PC-9 (cell line): ENCODE measurements around the gene PTK6. TPM values are rescaled to one million over a fixed set of nuclear protein-coding genes. Genes with fewer than 3 reads are reported as not detected.

Experiments used
- BruUV-seq: library from RNA; stranded (reverse); fragments of 400-500 nt; replicated peaks from 2 replicates; lab custom pipeline; 2021; lab: Mats Ljungman, UMichigan
- CTCF ChIA-PET: fragments of 300-600 bp; sonication (Branson Sonifier 250); formaldehyde crosslinking; loops from one replicate; lab custom pipeline; 2022; ENCODE audit warnings: antibody characterized with exemption; lab: Charles Lee
- POLR2A ChIA-PET: fragments of 300-600 bp; sonication (Branson Sonifier 250); formaldehyde crosslinking; loops from one replicate; lab custom pipeline; 2022; ENCODE audit warnings: antibody characterized with exemption; ENCODE audit not compliant: unreplicated experiment; lab: Charles Lee
- DNase-seq, 2 experiments: peaks; one replicate each; pipeline versions ENCODE4 v3.0.0 to v3.0.0-alpha.2; 2015 to 2022; ENCODE audit warnings: mixed read lengths in 1 of 2
- H2AFZ ChIP-seq: fragments of 200-600 bp; sonication (generic); 2 replicates; pipeline ENCODE4 v1.8.1; 2017; ENCODE audit warnings: antibody characterized with exemption
- H3F3A ChIP-seq: fragments of 200-600 bp; sonication (generic); 2 replicates; pipeline ENCODE4 v1.8.1; 2017; ENCODE audit warnings: antibody characterized with exemption, mild to moderate bottlenecking, low read depth; ENCODE audit not compliant: insufficient read depth
- H3K27ac ChIP-seq: fragments of 200-600 bp; sonication (generic); 2 replicates; pipeline ENCODE4 v1.6.1; 2016; ENCODE audit warnings: mixed run types
- H3K27me3 ChIP-seq: fragments of 200-600 bp; sonication (generic); 2 replicates; pipeline ENCODE4 v1.6.1; 2016; ENCODE audit warnings: low read depth, mixed run types; ENCODE audit not compliant: insufficient read depth
- H3K36me3 ChIP-seq: fragments of 200-600 bp; sonication (generic); 2 replicates; pipeline ENCODE4 v1.6.1; 2016; ENCODE audit warnings: low read depth, mixed run types
- H3K4me1 ChIP-seq: fragments of 200-600 bp; sonication (generic); replicated peaks from 2 replicates; pipeline ENCODE4 v1.6.1; 2016; ENCODE audit warnings: mixed run types; ENCODE audit not compliant: insufficient read depth
- H3K4me2 ChIP-seq: fragments of 200-600 bp; sonication (generic); 2 replicates; pipeline ENCODE4 v1.6.1; 2017; ENCODE audit warnings: mixed run types
- H3K4me3 ChIP-seq: fragments of 200-600 bp; sonication (generic); 2 replicates; pipeline ENCODE4 v1.6.1; 2016; ENCODE audit warnings: mixed run types
- H3K79me2 ChIP-seq: fragments of 200-600 bp; sonication (generic); 2 replicates; pipeline ENCODE4 v1.6.1; 2017; ENCODE audit warnings: low read depth, mixed run types
- H3K9me2 ChIP-seq: fragments of 200-600 bp; sonication (generic); 2 replicates; pipeline ENCODE4 v1.8.1; 2017; ENCODE audit warnings: mild to moderate bottlenecking; ENCODE audit not compliant: insufficient read depth
- H3K9me3 ChIP-seq: fragments of 200-600 bp; sonication (generic); 2 replicates; pipeline ENCODE4 v1.8.1; 2016; ENCODE audit warnings: low read depth; ENCODE audit not compliant: insufficient read depth
- H4K20me1 ChIP-seq: fragments of 200-600 bp; sonication (generic); 2 replicates; pipeline ENCODE4 v1.8.1; 2017; ENCODE audit not compliant: insufficient read depth
- EZH2 ChIP-seq: fragments of 200-600 bp; sonication (generic); IDR thresholded peaks from 2 replicates; pipeline ENCODE4 v1.8.0; 2017; ENCODE audit warnings: antibody characterized with exemption, low read depth
- intact Hi-C: fragments of 100-400 bp; cut with micrococcal nuclease; formaldehyde crosslinking; loops from one replicate; pipeline ENCODE4 v1.10.0; 2022; ENCODE audit not compliant: unreplicated experiment
- total RNA-seq: library from RNA; stranded (reverse); gene quantifications from 2 replicates; pipeline ENCODE4 v1.2.3, GENCODE V29; 2021
- TF ChIP-seq, protein P1 (sequence below): fragments of 200-600 bp; sonication (generic); conservative IDR thresholded peaks from 2 replicates; pipeline ENCODE4 v1.6.1; 2017; ENCODE audit warnings: mixed run types, antibody characterized with exemption, mild to moderate bottlenecking, moderate library complexity

Gene PTK6
- total RNA-seq, 1 experiment from 2014 or later = 12.9 TPM

- intact Hi-C loops = no loop called here
- no TSS peak for BruUV-seq
These were observed 52.3 kb downstream of the PTK6 start for GRCh38 chr20:63484651-63485403.

DNA sequence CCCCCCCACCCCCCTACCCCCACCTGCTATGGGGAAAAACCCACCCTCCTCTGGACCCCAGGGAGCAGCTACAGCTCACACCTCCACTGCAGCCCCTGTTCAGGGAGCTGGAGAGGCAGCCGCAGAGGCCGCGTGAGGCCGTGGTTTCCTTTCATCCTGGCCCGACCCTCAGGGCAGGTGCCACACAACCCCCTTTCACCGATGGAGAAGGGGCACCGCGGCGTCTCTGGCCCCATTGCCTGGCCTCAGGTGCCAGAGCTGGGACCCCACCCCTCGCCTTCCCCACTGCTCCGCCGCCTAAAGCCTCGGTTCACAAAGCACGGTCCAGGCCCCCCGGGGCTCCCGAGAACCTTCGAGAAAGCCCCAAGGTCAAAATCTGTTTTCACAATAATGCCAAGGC lies 52.9 kb downstream of the PTK6 start:
- Histone ChIP-seq H3K4me2 (no peak overlapping the region), H3K4me3 (no peak overlapping the region), H2AFZ (no peak overlapping the region), H3K9me3 (no peaks in the 10 kb centered on the region), H3K36me3 (no peaks in the 10 kb centered on the region), H4K20me1 (no peaks in the 10 kb centered on the region), H3K27ac (no peak overlapping the region), H3K4me1 (0 out of 2 replicates have a peak, but pooled peaks cover 6% of the 10 kb centered on the region), H3K79me2 (no peaks in the 10 kb centered on the region), H3K27me3 (peaks cover 27% of the 10 kb centered on the region; the same call in 1 of the 2 replicates), H3K9me2 (no peaks in the 10 kb centered on the region), H3F3A (peaks cover 15% of the 10 kb centered on the region; the same call in 1 of the 2 replicates)
- POLR2A ChIA-PET = interaction anchor here (0.6 kb wide), 2 partner anchors 32 to 139 kb away, joined by 4 to 6 read pairs; no protein-coding TSS in a partner anchor
- intact Hi-C loops = no loop called here
- BruUV-seq = no TSS peak
- CTCF ChIA-PET = no interaction called here
- TF ChIP-seq, protein P1, sequence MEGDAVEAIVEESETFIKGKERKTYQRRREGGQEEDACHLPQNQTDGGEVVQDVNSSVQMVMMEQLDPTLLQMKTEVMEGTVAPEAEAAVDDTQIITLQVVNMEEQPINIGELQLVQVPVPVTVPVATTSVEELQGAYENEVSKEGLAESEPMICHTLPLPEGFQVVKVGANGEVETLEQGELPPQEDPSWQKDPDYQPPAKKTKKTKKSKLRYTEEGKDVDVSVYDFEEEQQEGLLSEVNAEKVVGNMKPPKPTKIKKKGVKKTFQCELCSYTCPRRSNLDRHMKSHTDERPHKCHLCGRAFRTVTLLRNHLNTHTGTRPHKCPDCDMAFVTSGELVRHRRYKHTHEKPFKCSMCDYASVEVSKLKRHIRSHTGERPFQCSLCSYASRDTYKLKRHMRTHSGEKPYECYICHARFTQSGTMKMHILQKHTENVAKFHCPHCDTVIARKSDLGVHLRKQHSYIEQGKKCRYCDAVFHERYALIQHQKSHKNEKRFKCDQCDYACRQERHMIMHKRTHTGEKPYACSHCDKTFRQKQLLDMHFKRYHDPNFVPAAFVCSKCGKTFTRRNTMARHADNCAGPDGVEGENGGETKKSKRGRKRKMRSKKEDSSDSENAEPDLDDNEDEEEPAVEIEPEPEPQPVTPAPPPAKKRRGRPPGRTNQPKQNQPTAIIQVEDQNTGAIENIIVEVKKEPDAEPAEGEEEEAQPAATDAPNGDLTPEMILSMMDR = no peak
- no peak for TF ChIP-seq EZH2
- no peak for DNase-seq

More at GRCh38 chr20:63484651-63485403, 52.3 kb downstream of the PTK6 start:
- POLR2A ChIA-PET = no interaction called here
- no peaks in the 10 kb centered on the region for H4K20me1 ChIP-seq
- no peak overlapping the region for H3K4me3 ChIP-seq
- peaks cover 26% of the 10 kb centered on the region; the same call in 1 of the 2 replicates for H3K27me3 ChIP-seq
- no peaks in the 10 kb centered on the region for H3K9me3 ChIP-seq
- CTCF ChIA-PET = no interaction called here
- no peak overlapping the region for H3K4me2 ChIP-seq
- no peaks in the 10 kb centered on the region for H3K36me3 ChIP-seq
- TF ChIP-seq, protein P1 = no peak
- no peak for TF ChIP-seq EZH2
- H2AFZ ChIP-seq = no peak overlapping the region
- no peaks in the 10 kb centered on the region for H3K79me2 ChIP-seq
- H3K9me2 ChIP-seq = no peaks in the 10 kb centered on the region
- H3K4me1 ChIP-seq = 0 out of 2 replicates have a peak, but pooled peaks cover 6% of the 10 kb centered on the region
- DNase-seq = no peak
- no peak overlapping the region for H3K27ac ChIP-seq
- peaks cover 15% of the 10 kb centered on the region; the same call in 1 of the 2 replicates for H3F3A ChIP-seq

- H3K4me3 ChIP-seq = no peak overlapping the region
- no peak overlapping the region for H3K4me2 ChIP-seq
- H3K4me1 ChIP-seq = 0 out of 2 replicates have a peak, but pooled peaks cover 6% of the 10 kb centered on the region
- intact Hi-C loops = no loop called here
- H2AFZ ChIP-seq = no peak overlapping the region
- H3K27me3 ChIP-seq = peaks cover 31% of the 10 kb centered on the region; the same call in 1 of the 2 replicates
- no peak for TF ChIP-seq EZH2
- TF ChIP-seq, protein P1 = 0 out of 2 replicates have a peak, but pooled peaks have one; percentile 33
- no peaks in the 10 kb centered on the region for H3K9me2 ChIP-seq
- no TSS peak for BruUV-seq
- ChIA-PET POLR2A (interaction anchor here (0.6 kb wide), 3 partner anchors 32 to 138 kb away, joined by 3 to 6 read pairs (median 4); no protein-coding TSS in a partner anchor), CTCF (no interaction called here)
- no peak for DNase-seq
- H3K9me3 ChIP-seq = no peaks in the 10 kb centered on the region
- no peaks in the 10 kb centered on the region for H3K36me3 ChIP-seq
- peaks cover 15% of the 10 kb centered on the region; the same call in 1 of the 2 replicates for H3F3A ChIP-seq
- no peaks in the 10 kb centered on the region for H3K79me2 ChIP-seq
- H4K20me1 ChIP-seq = no peaks in the 10 kb centered on the region
- no peak overlapping the region for H3K27ac ChIP-seq
These were observed 53.3 kb downstream of the PTK6 start for GRCh38 chr20:63483834-63484233.
